GM21447 (cell line): ENCODE data around the gene ACVRL1.

Source experiments
- ATAC-seq: cut with Tn5 transposase; IDR thresholded peaks from one replicate; pipeline ENCODE4 v1.9.1; 2021; ENCODE audit not compliant: unreplicated experiment

Gene ACVRL1

DNA sequence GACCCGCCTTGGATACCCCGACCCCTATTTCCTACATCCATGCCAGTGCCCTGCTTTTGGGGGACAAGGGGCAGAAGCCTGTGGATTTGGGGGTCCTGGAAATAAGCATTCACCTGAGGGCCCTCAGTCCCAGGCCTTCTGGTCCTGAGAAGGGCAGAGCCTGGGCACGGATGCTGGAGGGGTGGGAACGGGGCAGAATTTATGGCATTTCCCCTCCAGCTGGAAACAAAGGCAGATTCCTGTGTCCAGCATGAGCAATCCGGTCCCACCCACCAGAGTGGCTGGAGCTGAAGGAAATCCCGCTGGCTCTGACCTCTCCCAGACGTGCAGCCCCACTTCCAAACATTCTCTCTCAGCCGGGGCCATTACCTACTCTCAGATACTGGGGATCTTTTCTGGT is 10.1 kb upstream of the ACVRL1 start:
- ATAC-seq: no peak

DNA sequence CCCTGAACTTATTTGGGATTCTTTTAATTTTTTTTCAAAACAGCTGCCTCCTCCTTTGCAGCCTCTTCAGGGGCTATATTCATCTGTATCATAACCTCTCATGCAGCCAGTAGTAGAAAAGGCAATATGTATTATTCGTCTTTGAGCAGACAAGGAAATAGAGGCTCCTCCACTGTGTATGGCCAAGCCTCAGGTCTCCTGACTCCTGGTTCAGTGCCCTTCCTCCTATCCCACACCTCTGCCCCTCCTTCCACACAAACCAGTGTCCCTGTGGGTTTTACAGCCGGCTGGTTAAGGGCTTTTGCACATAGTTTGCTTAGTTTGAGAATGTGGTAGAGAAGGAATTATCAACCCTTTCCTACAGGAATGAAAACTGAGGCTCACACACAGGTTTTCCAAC is 8.8 kb upstream of the ACVRL1 start:
- ATAC-seq: no peak

DNA sequence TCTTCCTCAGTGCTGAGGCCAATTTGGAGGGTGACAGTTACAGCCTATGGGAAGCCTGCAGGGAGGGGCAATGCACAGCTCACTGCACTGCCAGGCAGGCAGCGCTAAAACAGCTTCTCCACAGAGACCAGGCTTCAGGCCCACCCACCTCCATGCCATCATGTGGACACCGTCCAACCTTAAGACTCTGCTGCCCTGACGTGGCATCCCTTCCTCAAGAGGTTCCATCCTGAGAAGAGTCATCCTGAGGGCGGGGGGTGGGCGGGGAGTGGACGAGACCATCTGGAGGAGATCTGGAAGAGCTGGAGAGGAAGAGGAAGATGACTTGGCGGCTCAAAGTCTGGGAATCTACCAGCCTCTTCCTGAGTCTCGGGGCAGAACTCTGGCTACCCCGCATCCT is 8.4 kb upstream of the ACVRL1 start:
- ATAC-seq: no peak

DNA sequence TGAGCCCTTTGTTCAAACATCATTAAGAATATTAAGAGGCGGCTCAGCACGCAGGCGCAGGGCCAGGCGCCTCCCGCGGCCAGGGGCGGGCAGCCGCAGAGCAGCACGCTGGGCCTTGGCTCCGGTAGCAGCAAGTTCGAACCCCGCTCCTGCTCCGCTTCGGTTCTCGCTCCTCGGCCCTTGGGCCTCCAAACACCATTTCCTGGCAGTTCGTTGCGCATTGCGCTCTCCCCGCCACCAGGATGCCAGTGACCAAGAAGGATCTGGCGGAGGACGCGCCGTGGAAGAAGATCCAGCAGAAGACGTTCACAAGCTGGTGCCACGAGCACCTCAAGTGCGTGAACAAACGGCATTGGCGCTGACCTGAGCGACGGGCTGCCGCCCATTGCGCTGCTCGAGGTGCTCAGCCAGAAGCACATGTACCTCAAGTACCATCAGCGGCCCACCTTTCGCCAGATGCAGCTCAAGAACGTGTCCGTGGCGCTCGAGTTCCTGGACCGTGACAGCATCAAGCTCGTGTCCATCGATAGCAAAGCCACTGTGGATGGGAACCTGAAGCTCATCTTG is 6.9 kb upstream of the ACVRL1 start:
- no peak for ATAC-seq

DNA sequence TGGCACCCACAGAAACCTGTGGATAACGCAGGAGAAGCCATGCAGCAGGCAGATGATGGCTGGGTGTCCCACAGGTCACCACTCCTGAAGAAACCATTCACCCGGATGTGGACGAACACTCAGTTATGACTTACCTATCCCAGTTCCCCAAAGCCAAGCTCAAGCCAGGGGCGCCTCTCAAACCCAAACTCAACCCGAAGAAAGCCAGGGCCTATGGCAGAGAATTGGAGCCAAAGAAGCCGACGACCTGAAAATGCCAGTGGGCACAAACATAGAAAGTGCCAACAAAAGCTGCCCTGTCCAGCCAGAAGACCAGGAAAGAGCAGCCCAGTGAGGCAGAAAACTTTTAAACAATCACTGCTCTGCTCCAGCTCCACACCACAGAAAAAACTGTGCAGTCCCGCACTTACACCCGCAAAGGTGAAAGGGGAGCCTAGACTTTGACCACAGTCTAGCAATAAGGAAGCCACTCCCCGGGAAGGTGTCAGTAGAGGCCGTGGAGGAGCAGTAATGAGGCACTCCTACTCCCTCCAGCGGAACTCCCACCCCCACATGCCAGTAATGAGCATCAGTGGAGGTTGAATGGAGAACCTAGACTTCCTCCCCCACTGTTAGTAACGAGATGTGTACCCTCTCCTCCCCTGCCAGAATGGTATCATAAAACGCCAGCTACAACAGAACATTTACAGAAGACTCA is 6.0 kb upstream of the ACVRL1 start:
- no peak for ATAC-seq

DNA sequence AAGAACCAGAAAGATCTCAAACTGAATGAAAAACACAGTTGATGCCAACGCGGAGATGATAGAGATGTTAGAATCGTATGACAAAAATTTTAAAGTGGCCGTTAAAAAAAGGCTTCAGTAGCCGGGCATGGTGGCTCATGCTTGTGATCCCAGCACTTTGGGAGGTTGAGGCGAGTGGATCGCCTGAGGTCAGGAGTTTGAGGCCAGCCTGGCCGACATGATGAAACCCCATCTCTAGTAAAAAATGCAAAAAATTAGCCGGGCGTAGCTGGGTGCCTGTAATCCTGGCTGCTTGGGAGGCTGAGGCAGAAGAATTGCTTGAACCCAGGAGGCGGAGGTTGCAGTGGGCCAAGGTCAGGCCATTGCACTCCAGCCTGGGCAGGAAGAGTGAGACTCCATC is 5.4 kb upstream of the ACVRL1 start:
- ATAC-seq: no peak

DNA sequence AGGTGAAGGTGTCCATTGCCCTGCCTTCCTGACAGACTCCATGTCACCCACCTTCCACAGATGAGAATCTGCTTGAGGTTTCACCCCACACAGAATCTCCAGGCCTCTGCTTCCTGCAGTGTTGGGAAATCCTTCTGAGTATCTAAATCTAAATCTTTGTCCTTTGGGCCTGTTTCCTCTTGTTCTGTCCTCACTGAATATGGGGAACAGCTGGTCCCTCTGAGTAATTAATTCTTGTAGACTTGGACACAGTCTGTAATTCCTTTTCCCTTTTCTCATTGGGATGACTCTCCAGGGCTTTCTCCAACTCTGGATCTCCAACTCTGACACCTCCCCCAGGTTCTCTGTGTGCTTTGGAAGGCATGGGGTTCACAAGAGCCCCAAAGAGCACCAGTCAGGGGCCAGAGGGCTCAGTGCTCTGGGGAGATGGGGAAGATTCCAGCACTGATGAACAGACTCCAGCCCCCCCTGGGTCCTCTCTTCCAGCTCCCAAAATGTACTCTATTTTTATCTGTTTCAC is 2.3 kb upstream of the ACVRL1 start:
- ATAC-seq: no peak

DNA sequence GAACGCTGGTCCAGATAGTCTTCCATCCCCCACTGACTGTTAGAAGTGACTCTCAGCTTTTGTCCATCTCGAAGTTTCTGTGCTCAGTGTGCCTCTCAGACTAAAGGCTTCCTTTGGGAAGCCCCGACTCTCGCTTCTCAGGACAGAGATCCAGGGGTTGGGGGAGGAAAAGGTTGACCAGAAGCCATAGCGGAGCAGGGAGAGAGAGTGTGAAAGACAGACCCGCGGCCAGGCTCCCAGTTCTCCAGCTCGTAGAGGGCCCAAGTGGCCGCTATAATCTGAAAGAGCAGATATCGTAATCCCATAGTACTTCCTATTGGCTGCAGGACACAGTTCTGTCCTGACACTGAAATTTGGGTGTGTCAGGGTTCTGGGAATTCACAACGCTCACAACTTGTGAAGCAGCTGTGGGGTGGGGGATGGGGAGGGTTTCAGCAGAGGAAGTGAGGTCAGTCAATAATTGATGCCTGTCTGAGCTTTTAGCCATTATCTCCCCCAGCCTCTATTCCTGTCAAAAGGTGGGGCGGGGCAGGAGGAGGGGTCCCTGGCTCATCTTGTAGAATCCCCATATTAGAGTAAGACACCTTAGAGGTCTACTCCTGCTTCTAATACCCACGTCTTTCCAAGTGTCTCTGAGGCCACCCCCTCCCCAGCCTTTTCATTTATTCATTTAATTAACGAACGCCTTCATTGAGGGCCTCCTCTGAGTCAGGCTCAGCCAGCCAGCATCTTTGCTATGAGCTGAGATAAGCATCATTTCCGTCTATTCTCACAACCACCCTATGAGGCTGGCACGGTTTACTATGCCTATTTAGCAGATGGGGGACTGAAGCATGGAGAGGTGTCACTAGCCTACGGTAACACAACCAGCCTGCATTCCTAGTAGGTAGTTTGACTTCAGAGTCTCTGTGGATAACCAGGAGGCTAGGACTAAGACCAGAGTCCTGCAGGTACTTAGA is 1.6 kb upstream of the ACVRL1 start:
- no peak for ATAC-seq

DNA sequence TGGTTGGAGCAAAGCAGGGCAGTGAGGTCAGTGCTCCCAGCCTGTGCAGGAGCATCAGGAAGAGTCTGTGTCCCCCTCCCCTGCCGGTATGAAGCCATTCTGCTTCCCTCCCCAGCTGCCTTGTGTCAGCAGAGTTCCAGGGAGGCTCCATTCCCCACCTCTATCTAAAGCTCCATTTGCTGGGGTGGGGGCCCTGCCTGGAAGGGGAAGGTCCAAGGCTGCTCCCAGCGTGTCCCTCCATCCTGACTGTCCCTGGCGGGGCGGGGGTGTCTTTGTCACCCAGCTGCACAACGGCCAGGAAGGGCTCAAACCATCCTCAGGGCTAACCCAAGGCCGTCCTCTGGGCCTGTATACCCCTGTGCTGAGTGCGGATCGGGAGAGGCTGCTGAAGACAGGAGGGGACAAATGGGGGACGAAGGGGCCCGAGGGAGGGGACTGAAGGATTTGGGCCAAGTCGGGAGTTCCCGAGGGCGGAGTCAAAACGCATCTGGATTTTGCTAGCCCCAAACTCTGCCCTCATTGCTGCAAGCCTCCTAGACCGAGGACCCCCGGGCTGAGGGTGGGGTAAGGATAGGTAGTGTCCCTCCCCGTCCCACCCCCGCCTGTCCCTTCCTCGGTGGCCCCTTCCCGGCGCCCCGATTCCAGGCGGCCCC is 748 bp upstream of the ACVRL1 start:
- ATAC-seq: no peak

DNA sequence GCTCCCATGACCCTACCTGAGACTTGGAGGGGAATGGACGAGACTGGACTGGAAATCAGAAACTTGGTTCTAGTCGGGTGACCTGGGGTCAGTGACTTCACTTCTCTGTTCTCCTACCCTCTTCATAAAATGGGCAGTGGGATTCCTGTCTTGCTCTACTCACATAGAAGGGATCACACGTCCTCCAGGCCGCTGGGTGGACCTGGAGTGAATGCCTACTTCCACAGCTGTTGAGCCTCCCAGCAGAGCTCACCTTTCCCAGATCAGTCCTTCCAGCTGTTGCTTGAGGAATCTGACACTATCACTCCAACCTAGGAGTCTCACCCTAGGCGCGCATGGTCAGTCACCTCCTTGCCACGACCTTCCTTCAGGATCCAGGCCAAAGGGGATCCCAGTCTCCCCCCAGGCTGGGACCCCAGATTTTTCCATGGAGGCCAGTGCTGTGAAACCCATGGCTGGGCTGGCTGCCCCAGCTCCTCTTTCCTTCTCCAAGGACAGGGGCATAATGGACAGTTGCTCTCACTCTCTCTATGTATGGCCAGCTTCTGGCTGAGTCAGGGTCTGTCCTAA is 637 bp downstream of the ACVRL1 start:
- no peak for ATAC-seq

DNA sequence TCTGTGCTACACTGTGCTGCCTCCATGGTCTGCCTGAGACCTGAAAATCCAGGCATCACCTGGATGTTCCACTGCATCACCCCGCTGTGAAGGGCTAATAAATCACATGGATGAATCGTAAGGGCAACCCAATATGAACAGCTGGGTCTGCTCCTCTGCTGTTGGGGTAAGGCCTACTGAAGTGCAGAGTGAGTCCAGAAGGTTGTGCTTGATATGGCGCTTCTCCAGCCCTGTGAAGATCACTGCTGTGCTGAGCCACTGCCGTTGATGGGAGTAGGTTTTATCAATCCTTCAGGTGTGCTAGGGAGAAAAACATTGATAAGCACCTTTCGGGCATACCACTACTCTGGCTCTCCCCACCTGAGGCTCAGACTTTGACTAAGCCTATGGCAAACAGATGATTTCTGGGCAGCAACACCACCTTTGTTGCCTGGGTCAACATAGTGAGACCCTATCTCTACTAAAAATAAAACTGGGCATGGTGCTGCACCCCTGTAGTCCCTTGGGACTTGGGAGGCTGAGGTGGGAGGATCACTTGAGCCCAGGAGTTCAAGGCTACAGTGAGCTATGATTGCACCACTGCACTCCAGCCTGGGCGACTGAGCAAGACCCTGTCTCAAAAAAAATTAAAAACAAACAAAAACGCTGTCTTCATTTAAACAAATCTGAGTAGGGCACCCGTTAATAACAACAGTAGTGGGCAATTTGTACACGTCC is 1.7 kb downstream of the ACVRL1 start:
- ATAC-seq: no peak

DNA sequence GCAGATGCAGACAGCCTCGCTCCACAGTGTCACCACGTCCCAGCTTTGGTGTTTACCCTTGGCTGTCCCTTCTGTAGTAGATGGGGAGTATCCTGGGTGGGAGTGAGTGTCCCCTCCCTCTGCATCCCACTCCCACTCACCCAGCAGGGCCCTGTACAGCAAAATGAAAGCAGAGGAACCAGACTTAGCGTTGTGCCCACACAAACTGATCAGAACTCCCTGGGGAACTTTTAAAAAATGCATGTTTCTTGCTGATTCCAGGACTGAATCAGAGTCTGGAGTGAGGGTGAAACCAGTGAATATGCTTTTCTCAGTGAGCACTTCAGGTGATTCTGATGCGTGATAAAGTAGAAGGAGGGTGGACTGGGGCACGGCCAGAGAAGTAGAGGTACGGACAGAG is 2.9 kb downstream of the ACVRL1 start:
- ATAC-seq: no peak

DNA sequence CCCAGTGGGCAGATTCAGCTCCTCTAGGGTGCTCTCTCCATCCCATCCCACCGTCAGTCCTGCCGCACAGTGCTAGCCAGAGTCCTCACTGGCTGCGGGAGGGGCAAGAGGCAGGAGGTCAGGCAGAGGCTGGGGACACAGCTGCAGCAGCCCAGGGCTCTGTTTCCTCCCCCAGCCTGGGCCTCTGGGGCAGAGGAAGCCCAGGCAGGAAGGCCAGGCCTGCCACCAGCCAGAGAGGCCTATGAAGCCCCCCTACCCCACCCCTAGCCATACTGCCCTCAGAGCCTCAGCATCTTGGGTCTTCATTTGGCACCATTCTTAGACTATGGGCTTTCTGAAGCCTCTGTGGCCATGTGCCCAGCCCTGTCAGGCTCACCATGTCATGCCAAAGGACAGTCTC is 3.4 kb downstream of the ACVRL1 start:
- no peak for ATAC-seq

DNA sequence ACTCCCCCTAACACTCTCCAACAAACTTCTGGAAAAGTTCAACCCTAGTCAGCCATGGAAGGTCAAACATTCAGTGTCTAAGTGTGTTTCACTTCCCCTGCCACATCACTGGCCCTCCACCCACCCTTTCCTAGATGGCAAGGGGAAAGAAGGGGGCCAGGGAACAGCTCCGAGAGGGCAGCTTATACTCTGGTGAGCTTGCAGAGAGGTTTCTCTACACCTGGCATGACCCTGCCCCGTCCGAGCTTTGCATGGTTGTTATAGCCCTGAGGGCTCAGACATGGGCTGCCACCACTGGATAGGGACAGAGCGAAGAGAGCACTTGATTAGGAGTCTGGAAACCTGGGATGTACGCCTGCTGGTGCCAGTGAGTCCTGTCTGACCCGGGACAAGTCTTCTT is 4.0 kb downstream of the ACVRL1 start:
- no peak for ATAC-seq

DNA sequence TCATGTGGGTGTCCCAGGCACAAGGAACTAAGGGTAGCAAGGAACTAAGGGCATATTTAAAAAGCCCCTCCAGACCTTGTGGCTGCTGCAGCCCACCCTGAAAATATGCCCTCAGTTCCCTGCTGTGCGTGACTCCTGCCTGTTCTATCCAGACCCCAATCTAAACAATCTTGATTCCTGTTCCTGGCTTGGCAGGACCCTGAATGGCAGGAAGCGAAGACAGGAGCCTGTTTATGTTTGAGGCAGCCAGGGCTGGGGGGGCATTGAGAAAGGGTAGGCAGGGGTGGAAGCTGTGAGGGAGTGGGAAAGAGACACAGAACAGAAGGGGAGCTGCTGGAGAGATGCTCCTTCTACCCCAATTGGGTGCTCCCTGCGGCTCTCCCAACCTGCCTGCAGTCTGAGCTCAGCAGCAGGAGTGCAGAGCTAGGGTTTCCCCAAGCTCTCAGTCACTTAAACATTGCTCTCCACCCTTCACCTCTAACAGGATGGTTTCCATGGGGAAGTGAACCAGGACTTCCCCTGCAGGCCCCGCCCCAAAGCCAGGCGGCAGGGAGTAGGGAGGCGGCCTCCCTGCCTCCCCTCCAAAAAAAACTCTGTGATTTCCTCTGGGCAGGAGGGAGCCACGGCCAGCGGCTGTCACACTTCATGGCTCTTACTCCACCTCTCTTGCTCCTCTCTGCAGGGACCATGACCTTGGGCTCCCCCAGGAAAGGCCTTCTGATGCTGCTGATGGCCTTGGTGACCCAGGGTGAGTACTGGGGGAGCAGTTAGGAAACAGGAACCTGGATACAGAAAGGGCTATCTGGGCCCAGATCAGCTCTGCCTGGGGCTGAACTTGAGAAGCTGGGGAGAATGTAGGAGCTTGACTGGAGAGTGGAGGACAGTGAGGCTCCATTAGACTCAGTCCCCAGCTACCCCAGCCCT is 4.7 kb downstream of the ACVRL1 start:
- ATAC-seq: no peak

DNA sequence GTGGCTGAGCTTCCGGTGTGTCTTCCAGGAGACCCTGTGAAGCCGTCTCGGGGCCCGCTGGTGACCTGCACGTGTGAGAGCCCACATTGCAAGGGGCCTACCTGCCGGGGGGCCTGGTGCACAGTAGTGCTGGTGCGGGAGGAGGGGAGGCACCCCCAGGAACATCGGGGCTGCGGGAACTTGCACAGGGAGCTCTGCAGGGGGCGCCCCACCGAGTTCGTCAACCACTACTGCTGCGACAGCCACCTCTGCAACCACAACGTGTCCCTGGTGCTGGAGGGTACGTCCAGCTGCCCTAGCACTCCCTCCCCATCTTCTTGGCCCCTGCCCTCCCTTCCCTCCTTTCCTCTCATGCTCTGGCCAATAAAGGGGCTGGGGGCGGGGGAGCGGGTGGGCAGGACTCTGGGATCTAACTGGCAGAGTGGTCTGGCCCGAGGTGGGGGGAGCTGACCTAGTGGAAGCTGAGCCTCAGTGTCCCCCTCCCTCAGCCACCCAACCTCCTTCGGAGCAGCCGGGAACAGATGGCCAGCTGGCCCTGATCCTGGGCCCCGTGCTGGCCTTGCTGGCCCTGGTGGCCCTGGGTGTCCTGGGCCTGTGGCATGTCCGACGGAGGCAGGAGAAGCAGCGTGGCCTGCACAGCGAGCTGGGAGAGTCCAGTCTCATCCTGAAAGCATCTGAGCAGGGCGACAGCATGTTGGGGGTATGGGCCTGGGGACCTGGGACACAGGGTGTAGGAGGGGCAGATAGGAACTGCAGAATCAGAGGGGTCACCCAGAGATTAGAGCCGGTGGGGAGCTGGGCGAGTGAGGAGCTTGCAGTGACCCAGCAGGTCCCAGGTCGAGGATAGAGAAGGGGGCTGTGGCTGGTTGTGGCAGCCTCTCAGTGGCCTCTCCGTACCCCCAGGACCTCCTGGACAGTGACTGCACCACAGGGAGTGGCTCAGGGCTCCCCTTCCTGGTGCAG is 6.0 kb downstream of the ACVRL1 start:
- ATAC-seq: no peak

DNA sequence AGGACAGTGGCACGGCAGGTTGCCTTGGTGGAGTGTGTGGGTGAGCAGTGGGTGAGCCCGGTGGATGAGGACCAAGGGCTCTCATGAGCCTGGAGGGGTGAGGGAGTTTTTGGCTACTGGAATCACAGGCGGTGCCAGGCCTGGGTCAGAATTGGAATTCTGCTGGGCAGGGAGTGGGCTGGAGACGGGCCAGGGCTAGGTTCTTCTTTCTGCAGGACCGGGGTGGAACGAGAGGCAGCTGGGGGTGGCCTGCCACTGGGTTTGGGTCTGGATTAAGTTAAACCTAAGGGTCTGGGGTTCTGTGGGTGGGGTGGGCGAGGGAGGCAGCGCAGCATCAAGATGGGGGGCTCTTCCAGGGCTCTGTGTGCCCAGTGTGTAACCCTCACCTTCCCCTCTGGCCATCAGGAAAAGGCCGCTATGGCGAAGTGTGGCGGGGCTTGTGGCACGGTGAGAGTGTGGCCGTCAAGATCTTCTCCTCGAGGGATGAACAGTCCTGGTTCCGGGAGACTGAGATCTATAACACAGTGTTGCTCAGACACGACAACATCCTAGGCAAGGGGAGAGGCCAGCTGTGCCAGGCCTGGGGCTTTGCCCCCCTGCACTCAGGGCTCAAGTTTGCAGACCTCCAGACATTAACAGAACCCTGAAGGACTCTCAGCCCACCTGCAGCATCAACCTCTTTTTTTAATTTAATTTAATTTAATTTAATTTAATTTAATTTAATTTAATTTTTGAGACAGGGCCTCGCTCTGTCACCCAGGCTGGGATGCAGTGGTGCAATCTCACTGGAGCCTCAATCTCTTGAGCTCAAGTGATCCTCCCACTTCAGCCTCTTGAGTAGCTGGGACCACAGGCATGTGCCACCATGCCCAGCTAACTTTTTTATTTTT is 7.0 kb downstream of the ACVRL1 start:
- no peak for ATAC-seq
